ENCODE measurements around the gene RPH3AL.

The RPH3AL gene

GRCh38 chr17:233473-233941 lies 119.1 kb downstream of the RPH3AL start:
- TF ChIP-seq POLR2A (IDR thresholded peaks at IDR 0.05; ENCODE audit: extremely low read depth, insufficient read length) (no peak), MYC (IDR thresholded peaks at IDR 0.05; ENCODE audit: low read depth, low read length) (no peak)
- TF ChIP-seq, protein P1, sequence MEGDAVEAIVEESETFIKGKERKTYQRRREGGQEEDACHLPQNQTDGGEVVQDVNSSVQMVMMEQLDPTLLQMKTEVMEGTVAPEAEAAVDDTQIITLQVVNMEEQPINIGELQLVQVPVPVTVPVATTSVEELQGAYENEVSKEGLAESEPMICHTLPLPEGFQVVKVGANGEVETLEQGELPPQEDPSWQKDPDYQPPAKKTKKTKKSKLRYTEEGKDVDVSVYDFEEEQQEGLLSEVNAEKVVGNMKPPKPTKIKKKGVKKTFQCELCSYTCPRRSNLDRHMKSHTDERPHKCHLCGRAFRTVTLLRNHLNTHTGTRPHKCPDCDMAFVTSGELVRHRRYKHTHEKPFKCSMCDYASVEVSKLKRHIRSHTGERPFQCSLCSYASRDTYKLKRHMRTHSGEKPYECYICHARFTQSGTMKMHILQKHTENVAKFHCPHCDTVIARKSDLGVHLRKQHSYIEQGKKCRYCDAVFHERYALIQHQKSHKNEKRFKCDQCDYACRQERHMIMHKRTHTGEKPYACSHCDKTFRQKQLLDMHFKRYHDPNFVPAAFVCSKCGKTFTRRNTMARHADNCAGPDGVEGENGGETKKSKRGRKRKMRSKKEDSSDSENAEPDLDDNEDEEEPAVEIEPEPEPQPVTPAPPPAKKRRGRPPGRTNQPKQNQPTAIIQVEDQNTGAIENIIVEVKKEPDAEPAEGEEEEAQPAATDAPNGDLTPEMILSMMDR (IDR thresholded peaks at IDR 0.05; ENCODE audit: low read depth, low read length) = no peak
- no peak overlapping the region for H3K4me3 ChIP-seq (ENCODE audit: low read depth, low read length)

DNA sequence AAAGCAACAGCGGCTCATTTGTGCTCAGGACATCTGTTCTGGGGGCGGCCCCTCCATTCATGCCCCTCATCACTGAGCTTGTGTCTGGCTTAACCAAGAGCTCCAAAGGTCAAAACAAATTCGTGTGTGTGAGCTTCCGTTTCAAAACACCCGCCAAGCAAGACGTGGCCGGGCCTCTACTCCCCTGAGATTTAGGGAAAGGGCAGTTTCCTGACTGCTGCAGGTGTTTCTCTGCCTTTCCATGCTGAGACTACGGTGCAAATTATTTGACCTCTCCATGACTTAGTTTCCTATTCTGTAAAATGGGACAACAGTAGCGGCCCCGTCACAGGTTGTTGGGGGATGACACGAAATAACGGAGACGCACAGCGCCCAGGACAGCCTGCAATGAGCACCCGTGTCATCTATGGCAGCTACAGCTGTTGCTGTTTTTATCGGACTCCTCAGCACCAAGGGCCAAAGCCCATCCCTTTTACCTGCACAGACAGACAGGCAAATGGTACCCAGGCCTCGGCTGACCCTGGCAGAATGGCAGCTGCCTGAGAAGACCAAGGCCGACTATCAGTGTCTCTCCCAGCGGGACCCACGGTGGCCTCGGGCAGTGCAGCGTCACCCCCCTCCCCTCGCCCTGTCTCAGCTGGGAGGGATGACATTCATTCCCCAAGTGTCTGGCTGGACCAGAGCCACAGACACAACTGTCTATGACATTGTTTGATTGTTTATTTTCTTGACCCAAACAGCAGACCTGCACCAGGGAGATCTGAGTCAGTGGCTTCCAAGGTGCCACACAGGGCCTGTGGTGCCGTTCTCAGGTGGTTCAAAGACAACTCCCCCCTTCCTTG lies 120.4 kb downstream of the RPH3AL start:
- TF ChIP-seq MYC (IDR thresholded peaks at IDR 0.05; ENCODE audit: low read depth, low read length) = no peak
- no peak for TF ChIP-seq MAX (IDR thresholded peaks at IDR 0.05; ENCODE audit: low read depth, low read length)
- TF ChIP-seq, protein P1 (IDR thresholded peaks at IDR 0.05; ENCODE audit: low read depth, low read length) = no peak
- no peak for TF ChIP-seq POLR2A (IDR thresholded peaks at IDR 0.05; ENCODE audit: extremely low read depth, insufficient read length)
- H3K4me3 ChIP-seq (ENCODE audit: low read depth, low read length) = no peak overlapping the region
- DNase-seq (ENCODE audit: low read depth) = no peak

More at GRCh38 chr17:233473-233941, 119.1 kb downstream of the RPH3AL start:
- peak; percentile 14 for DNase-seq (ENCODE audit: low read depth)

- H3K4me3 ChIP-seq (ENCODE audit: low read depth, low read length) = no peak overlapping the region
- DNase-seq (ENCODE audit: low read depth) = no peak
- no peak for TF ChIP-seq MYC (IDR thresholded peaks at IDR 0.05; ENCODE audit: low read depth, low read length)
- TF ChIP-seq MAX (IDR thresholded peaks at IDR 0.05; ENCODE audit: low read depth, low read length) = no peak
- TF ChIP-seq, protein P1 (IDR thresholded peaks at IDR 0.05; ENCODE audit: low read depth, low read length) = no peak
- no peak for TF ChIP-seq POLR2A (IDR thresholded peaks at IDR 0.05; ENCODE audit: extremely low read depth, insufficient read length)
Measured at GRCh38 chr17:231191-231965, 121.2 kb downstream of the RPH3AL start.

GRCh38 chr17:230395-230770 lies 122.2 kb downstream of the RPH3AL start:
- DNase-seq (ENCODE audit: low read depth) = no peak

DNA sequence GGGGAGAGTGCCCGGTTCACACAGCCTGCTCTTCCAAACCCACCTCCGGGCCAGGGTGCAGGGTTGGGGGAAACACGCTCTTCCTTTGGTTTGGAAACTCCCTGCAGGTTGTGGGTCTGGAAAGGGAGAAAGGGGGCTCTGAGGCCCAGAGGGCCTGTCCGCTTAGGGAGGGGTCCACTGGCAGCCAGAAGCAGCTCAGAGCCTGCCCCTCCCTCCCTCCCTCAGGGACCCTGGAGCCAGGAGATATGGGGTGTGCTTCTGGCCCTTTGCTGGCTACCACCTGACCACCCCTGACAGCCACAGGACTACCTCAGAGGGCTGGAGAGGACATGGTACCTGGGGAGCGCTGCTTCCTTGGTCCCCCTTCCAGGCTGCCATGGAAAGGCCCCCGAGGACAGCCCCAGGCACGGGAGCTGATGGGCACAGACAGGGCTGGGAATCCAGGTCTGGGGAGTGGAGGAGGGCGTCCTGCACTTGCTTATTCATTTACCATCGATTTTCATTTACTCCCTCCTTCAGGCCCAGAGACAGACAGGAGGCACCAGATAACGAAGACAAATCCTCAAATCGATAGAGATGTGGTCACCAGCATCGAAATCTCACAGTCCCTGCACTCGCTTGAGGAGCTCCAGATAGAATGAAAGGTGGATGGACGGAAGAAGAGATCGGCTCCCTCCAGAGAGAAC lies 122.8 kb downstream of the RPH3AL start:
- H3K4me3 ChIP-seq (ENCODE audit: low read depth, low read length) = no peak overlapping the region
- no peak for DNase-seq (ENCODE audit: low read depth)
- TF ChIP-seq POLR2A (IDR thresholded peaks at IDR 0.05; ENCODE audit: extremely low read depth, insufficient read length) (no peak), MYC (IDR thresholded peaks at IDR 0.05; ENCODE audit: low read depth, low read length) (no peak), MAX (IDR thresholded peaks at IDR 0.05; ENCODE audit: low read depth, low read length) (no peak)
- TF ChIP-seq, protein P1 (IDR thresholded peaks at IDR 0.05; ENCODE audit: low read depth, low read length) = no peak

More at GRCh38 chr17:230395-230770, 122.2 kb downstream of the RPH3AL start:
- no peak overlapping the region for H3K4me3 ChIP-seq (ENCODE audit: low read depth, low read length)
- TF ChIP-seq POLR2A (IDR thresholded peaks at IDR 0.05; ENCODE audit: extremely low read depth, insufficient read length) = no peak
- no peak for TF ChIP-seq MYC (IDR thresholded peaks at IDR 0.05; ENCODE audit: low read depth, low read length)
- TF ChIP-seq, protein P1 (IDR thresholded peaks at IDR 0.05; ENCODE audit: low read depth, low read length) = no peak
- no peak for TF ChIP-seq MAX (IDR thresholded peaks at IDR 0.05; ENCODE audit: low read depth, low read length)

Data from NB4 (cell line).